Spleen (tissue), 7 donors: ENCODE measurements around the gene TOB2.

Experiments used
- CTCF ChIP-seq, 11 experiments: fragments of 200-600 bp in 7 of 11; fragments of 450-650 bp in 4 of 11; sonication (generic) in 4 of 11; IDR thresholded peaks in 8 of 11; conservative IDR thresholded peaks in 3 of 11; 1 replicate in 7 of 11; 2 replicates in 4 of 11; pipeline versions ENCODE4 v1.4.0 to v1.8.0; 2016 to 2021; ENCODE audit warnings: antibody characterized with exemption in 11 of 11, inconsistent platforms in 4 of 11, mild to moderate bottlenecking in 1 of 11
- POLR2A ChIP-seq, 3 donors: fragments of 450-650 bp; IDR thresholded peaks; one replicate each; pipeline ENCODE4 v1.5.1; 2017; ENCODE audit warnings: antibody characterized with exemption in 3 of 3, mild to moderate bottlenecking in 1 of 3
- donor health status: DM: no; HTN: no; CAD: no; lungs with moderate emphysema.
- donor health status: DM: no; HTN: no; CAD: no.
- donor health status: DM: no; HTN: no; CAD: no.

DNA sequence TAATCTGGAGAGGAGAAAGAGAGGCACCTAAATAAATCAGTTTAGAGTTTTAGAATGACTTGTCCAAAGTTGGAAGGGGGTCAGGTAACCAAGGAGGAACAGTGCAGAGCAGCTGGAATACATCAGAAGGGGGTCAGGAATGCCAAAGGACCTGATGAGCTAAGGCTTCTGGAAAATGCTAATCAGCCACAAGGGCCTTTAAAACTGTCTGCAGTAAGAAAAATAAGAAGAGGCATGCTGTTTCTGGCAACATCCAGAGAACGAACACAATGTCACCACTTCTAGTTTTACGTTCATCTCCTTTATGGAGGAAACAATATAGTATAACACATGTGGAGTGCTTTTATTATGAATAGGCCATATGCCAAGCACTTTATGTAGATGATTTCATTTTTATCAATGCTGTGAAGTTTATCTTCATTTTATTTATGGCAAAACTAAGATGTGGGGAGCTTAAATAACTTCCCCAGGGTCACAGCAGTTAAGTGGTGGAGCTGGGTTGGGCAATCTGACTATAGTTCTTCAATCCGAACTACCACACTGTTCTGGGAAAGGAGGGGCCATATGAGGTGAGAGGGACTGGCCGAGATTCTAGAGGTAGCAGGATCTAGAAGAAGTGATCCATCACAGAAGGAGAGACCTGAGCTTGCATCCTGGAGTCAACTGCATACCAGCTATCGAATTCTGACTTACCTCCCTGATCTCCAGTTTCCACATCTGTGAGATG is 44.9 kb upstream of the TOB2 start:
- TF ChIP-seq POLR2A (IDR thresholded peaks at IDR 0.05) (no peak), CTCF (IDR thresholded peaks at IDR 0.05 in 8 of 11, conservative IDR thresholded peaks at IDR 0.05 in 3 of 11) (no peak)
